COLO668 (cell line): ENCODE measurements around the gene HOXB8.

ENCODE experiments used
- DNase-seq: peaks from one replicate; lab custom pipeline; 2025; ENCODE audit not compliant: unreplicated experiment; lab: John Stamatoyannopoulos, UW

The HOXB8 gene

DNA sequence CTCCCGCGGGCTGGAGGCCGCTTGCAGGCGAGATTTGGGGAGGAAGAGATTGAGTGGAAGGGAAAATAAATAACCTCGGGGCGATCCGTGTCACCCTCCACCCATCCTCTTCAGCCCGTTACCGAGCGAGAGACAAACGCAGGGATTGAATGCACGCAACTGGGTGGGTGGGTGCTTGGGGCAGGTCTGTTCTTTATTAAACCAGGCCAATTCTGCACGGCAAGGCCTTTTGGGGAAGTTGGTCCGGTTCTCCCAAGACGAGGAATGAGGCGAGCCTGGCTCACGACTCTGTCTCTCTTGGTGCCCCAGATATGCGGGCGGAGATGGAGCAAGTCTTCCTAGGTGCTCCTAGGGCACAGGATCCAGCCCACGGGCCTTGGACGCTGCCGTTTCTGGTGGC lies 3.9 kb downstream of the HOXB8 start:
- peak; percentile 46 for DNase-seq

- peak; percentile 75 for DNase-seq
Measured at GRCh38 chr17:48610282-48611211, 4.5 kb downstream of the HOXB8 start, which contains the start of gene HOXB7. TSS of gene HOXB7 (minus strand) at chr17:48611017. CDS start at chr17:48610918, 99 bp downstream.

GRCh38 chr17:48609759-48610281 lies 5.3 kb downstream of the HOXB8 start:
- DNase-seq: no peak

- DNase-seq: no peak
Measured at GRCh38 chr17:48609033-48609432, 6.1 kb downstream of the HOXB8 start.

- DNase-seq: no peak
Measured at GRCh38 chr17:48608494-48608834, 6.6 kb downstream of the HOXB8 start.

- no peak for DNase-seq
Measured at GRCh38 chr17:48606892-48607614, 8.0 kb downstream of the HOXB8 start.

DNA sequence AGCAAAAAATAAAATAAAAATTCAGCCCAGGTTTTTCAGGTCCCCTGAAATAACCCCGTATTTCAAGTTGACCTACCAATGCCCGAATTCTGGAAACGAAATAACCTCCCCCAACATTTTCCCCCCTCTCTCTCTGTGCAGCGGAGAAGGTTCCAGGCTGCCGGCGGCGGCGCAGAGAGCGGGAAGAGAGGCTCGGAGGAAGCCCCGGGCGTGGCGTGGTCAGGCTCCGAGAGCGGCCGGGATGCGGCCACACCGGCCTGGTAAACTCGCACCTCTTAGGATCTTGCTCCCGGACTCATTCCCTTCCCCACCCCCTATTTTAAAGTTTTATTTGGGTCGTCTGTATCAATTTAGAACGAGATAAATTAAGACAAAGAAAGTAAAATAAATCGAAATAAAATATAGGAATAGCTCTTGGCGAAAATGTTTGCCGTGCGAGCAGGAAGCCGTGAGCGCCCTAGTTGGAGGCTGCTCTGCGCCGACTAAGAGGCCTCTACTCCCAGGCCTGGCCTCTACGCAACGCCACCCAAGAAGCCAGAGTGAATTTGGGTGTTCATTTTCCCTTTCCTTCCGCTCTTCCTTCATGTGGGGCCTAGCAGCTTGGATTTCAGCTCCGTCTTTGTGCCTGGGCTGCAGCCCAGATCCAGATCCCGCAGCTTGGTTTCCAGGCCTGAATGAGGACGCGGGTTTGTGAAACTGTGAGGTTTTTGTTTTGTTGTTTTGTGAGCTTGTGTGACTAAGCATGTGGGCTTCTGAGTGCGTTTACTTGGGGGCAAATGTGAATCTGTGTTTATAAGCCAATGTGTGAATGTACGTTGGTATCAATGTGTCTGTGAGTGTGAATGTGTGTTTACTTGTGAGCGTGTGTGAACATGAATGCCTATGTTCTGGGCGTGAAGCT lies 8.9 kb downstream of the HOXB8 start:
- DNase-seq: no peak

DNA sequence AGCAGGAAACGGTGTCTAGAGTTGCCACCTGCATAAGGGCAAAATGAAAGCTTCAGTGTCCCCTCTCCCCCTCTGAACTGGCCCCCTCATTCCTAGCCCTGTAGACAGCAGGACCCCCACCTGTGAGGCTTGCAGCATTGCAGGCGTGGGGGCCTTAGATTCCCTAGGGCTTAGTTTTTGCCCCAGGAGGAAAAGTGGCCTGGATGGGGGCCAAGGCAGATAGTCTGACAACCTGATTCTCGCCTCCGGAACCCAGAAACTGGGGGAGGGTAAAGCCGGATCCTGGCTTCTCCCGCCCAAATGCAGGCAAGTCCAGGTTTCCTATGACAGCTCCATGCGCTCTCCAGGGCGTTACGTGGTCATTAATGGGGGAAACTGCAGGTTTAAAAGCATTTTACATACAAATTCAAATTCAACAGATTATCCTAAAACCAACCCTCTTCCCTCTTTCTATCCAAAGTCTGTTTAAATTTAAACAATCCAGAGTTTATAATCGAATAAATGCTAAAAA lies 9.6 kb downstream of the HOXB8 start:
- DNase-seq: no peak

DNA sequence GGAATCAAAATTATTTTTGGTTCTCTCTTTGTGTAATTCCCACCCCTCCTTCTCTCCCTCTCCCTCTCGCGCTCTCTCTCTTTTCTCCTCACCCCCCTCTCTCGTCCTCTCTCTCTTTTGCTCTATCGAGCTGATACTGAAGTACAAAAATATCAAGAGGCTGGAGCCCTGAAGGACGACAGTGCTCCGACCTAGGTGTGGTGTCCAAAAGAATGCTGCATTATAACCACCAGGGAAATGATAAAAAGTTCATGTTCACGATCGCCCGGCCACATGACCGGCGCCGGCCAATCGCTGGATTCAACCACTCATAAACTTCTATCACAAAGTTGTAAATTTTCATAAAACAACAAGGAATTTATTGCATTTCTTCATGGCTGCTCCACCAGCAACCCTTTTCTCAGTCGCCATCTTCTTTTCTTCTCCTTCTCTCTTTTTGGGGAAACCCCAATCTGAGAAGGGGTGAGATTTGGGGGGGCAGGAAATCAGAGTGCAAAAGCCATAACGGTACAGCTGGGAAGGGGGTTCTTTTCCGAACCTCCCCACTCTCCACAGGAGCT lies 10.2 kb downstream of the HOXB8 start, which contains the start of gene HOXB6:
TSS of gene HOXB6 (minus strand) at position 217 of the 560 bp plus-strand sequence. CDS start 6,836 bp downstream, outside the sequence.
- DNase-seq: no peak

- DNase-seq: peak; percentile 46
Measured at GRCh38 chr17:48603959-48604769, 10.9 kb downstream of the HOXB8 start.

- DNase-seq: peak; percentile 61
Measured at GRCh38 chr17:48601539-48602425, 13.3 kb downstream of the HOXB8 start.

- DNase-seq: no peak
Measured at GRCh38 chr17:48601207-48601538, 13.9 kb downstream of the HOXB8 start.

- DNase-seq: peak; percentile 17
Measured at GRCh38 chr17:48600244-48601098, 14.6 kb downstream of the HOXB8 start.

DNA sequence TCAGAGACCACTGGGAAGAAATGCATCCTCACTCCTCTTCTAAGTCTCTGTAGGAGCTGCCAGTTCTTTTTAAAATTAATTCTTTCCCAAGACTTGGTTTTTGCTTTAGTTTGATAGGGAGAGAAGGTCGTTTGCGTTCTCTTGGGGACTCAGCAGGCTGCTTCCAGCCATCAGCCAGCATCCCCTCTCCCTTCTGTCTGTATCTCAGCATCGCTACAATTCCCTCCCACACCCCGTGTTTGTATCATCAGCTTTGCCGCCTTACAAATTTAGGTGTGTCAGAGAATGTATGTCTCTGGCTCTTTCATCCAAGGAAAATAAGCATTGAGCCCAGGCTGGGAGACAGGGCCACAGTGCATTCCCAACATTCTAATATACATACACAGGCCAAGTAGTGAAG lies 15.7 kb downstream of the HOXB8 start:
- no peak for DNase-seq

- no peak for DNase-seq
Measured at GRCh38 chr17:48598736-48599135, 16.4 kb downstream of the HOXB8 start.

GRCh38 chr17:48597778-48598631 lies 17.1 kb downstream of the HOXB8 start:
- DNase-seq: peak; percentile 73

DNA sequence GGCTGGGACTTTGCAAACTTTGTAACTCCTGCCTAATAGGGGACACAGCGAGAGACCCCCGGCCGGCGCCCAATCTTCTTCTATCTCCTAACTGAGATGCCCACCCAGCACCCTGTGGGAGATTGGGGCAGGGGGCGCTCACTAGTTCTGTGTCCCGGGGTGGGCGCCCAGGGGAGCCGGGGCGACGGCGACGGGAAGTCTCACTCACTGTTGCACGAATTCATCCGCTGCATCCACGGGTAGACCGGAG lies 17.6 kb downstream of the HOXB8 start:
- no peak for DNase-seq
